Measurements from ENCODE around the gene APLF. TPM values are rescaled to one million over a fixed set of nuclear protein-coding genes. Genes with fewer than 3 reads are reported as not detected.
"Not testable (repeated sequence)": the region's sequence is repeated elsewhere in the genome, so short reads cannot be mapped to it uniquely, and the experiment has no call there.

APLF gene
- total and polyA plus RNA-seq, 8 donors = 0.85 to 4.2 (median 1.9) TPM

- ATAC-seq (no peak), FAIRE-seq (no peak), DNase-seq (no peak)
- Histone ChIP-seq H3K4me3 (no peak overlapping the region), H3K27ac (no peak overlapping the region), H3K27me3 (no peaks in the 10 kb centered on the region), H3K4me1 (peaks cover 7 to 11% (median 9%) of the 10 kb centered on the region in 3 donors), H3K36me3 (no peaks in the 10 kb centered on the region), H3K9me3 (no peaks in the 10 kb centered on the region)
- no peak for TF ChIP-seq CTCF (IDR thresholded peaks at IDR 0.05)
- intact Hi-C loops (cut with DNase I) = no loop called here
- 23 to 33% methylated on average over 1 of the region's 1 CpG for WGBS, 2 donors
Observed at GRCh38 chr2:68590702-68591101, 123.3 kb downstream of the APLF start.

- FAIRE-seq (no peak), ATAC-seq (no peak), DNase-seq (no peak)
- TF ChIP-seq CTCF (IDR thresholded peaks at IDR 0.05) = no peak
- Histone ChIP-seq H3K36me3 (no peaks in the 10 kb centered on the region), H3K27ac (no peak overlapping the region), H3K4me3 (no peak overlapping the region), H3K27me3 (no peaks in the 10 kb centered on the region), H3K4me1 (peaks cover 7 to 11% (median 9%) of the 10 kb centered on the region in 3 donors), H3K9me3 (no peaks in the 10 kb centered on the region)
- intact Hi-C loops (cut with DNase I) = no loop called here
- WGBS, 2 donors = 86 to 98% methylated on average over 4 of the region's 4 CpGs
Observed at GRCh38 chr2:68591225-68591624, 123.8 kb downstream of the APLF start.

GRCh38 chr2:68594041-68594440, 126.7 kb downstream of the APLF start:
- Histone ChIP-seq H3K27me3 (no peaks in the 10 kb centered on the region), H3K4me1 (peaks cover 7 to 11% (median 9%) of the 10 kb centered on the region in 3 donors), H3K36me3 (no peaks in the 10 kb centered on the region), H3K4me3 (no peak overlapping the region), H3K27ac (peak overlapping the region in 2 of 4 donors; percentile 41 to 56), H3K9me3 (no peaks in the 10 kb centered on the region)
- TF ChIP-seq CTCF (IDR thresholded peaks at IDR 0.05) = no peak
- intact Hi-C loops (cut with DNase I) = no loop called here
- ATAC-seq (no peak), DNase-seq (no peak), FAIRE-seq (no peak)
- 90 to 96% methylated on average over 1 of the region's 1 CpG for WGBS, 2 donors

GRCh38 chr2:68594674-68595492, 127.5 kb downstream of the APLF start:
- Histone ChIP-seq H3K36me3 (no peaks in the 10 kb centered on the region), H3K27ac (peak overlapping the region in 2 of 4 donors; percentile 41 to 56), H3K4me1 (peaks cover 7 to 11% (median 9%) of the 10 kb centered on the region in 3 donors), H3K4me3 (peak overlapping the region in 1 of 4 donors; percentile 15), H3K9me3 (no peaks in the 10 kb centered on the region), H3K27me3 (no peaks in the 10 kb centered on the region)
- FAIRE-seq (no peak), ATAC-seq (peak; percentile 83 to 94 (median 91)), DNase-seq (peak in 4 of 6 donors; percentile 17 to 64 (median 40))
- TF ChIP-seq CTCF (IDR thresholded peaks at IDR 0.05) = peak; percentile 62 to 78 (median 70)
- intact Hi-C loops (cut with DNase I) = no loop called here
- 5 to 7% methylated on average over 5 of the region's 5 CpGs for WGBS, 2 donors

- H3K27me3 ChIP-seq; DNase-seq; ATAC-seq; FAIRE-seq; H3K36me3 ChIP-seq; H3K9me3 ChIP-seq; H3K4me3 ChIP-seq; intact Hi-C loops (cut with DNase I): not testable (repeated sequence)
- H3K4me1 ChIP-seq = peaks cover 7 to 11% (median 9%) of the 10 kb centered on the region in 3 donors
- H3K27ac ChIP-seq = peak overlapping the region in 1 of 4 donors; percentile 41
- 40 to 42% methylated on average over 2 of the region's 2 CpGs for WGBS, 2 donors
Observed at GRCh38 chr2:68595493-68595785, 128.1 kb downstream of the APLF start.

- H3K9me3 ChIP-seq; FAIRE-seq; intact Hi-C loops (cut with DNase I); H3K36me3 ChIP-seq; DNase-seq; H3K4me3 ChIP-seq; H3K27ac ChIP-seq; H3K4me1 ChIP-seq; ATAC-seq; H3K27me3 ChIP-seq: not testable (repeated sequence)
- 84 to 88% methylated on average over 2 to 3 of the region's 3 CpGs for WGBS, 2 donors
Observed at GRCh38 chr2:68600495-68600894, 133.1 kb downstream of the APLF start.
